ENCODE data around the gene EEPD1.

EEPD1 gene

DNA sequence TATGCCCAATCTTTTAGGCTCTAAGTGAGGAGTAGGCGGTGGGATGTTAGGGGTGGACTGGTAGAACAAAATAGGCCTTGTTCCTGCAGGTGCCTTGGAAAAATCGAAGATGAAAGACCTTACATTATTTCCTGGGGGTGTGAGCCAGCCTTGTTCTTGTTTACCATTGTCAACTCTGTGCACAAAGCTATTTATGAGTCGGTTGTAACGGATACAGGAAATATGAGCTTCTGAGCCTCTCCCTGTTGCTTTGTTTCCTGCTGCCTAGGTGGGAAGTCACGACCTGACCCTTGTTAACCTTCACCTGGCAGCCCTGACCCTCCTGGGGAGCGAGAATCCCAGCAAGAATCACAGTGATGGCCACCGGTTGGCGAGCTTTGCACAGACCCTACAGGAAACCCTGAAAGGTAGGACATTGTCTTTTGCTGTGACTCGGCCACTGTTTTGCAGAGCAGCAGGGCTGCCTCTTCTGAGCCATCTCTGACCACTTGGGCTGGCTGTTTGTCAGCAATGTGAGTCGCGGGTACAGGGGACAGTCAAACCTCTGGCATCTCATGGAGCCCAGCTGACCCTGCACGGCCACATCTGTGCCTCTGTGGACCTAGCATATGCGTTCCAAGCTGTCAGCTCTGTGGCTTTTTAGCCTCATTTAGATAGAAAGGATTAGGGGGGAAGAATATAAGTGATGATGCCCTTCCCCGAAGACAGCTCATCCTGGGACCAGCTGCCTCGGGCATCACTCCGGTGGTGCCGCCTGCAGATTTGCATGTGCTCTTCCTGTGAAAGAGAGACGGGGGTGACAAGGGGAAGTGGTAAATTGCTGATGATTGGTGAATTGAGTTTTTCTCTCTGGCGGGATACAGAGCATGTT is 134.6 kb downstream of the EEPD1 start:
- no peak overlapping the region for H3K9ac ChIP-seq (ENCODE audit: low read length)
- no peaks in the 10 kb centered on the region for H3K9me3 ChIP-seq (ENCODE audit: insufficient read depth, low read depth, low read length)
- H3K27ac ChIP-seq (ENCODE audit: low read depth, low read length), result no peak overlapping the region
- no peak overlapping the region for H2BK120ac ChIP-seq (ENCODE audit: insufficient read depth, low read length, poor library complexity)
- no CpG with 5 or more reads among the region's 19 CpGs for WGBS (ENCODE audit: extremely low coverage, insufficient coverage, insufficient read length)
- no peaks in the 10 kb centered on the region for H3K79me1 ChIP-seq (ENCODE audit: low read length)
- H4K8ac ChIP-seq (ENCODE audit: low read depth, low read length), result no peak overlapping the region
- no peaks in the 10 kb centered on the region for H3K36me3 ChIP-seq (ENCODE audit: control insufficient read depth in 1 of 2, insufficient read depth in 2 of 2, low read length in 2 of 2)
- no peak overlapping the region for H2AFZ ChIP-seq (ENCODE audit: insufficient read depth, low read length, poor library complexity)
- H3K27me3 ChIP-seq (ENCODE audit: insufficient read depth, low read length), result no peaks in the 10 kb centered on the region
- no peak overlapping the region for H3K23ac ChIP-seq (ENCODE audit: low read length)
- H4K12ac ChIP-seq (ENCODE audit: low read depth, low read length), result no peak overlapping the region
- no peak overlapping the region for H4K91ac ChIP-seq (ENCODE audit: low read depth, low read length)
- H3K4me2 ChIP-seq (ENCODE audit: low read length), result no peak overlapping the region
- no peak overlapping the region for H3K4ac ChIP-seq (ENCODE audit: low read depth, low read length)
- H3K14ac ChIP-seq (ENCODE audit: low read length), result no peak overlapping the region
- H2BK5ac ChIP-seq (ENCODE audit: low read depth, low read length, poor library complexity), result no peak overlapping the region
- H2AK5ac ChIP-seq (ENCODE audit: low read length), result no peak overlapping the region
- H3K4me3 ChIP-seq (ENCODE audit: low read depth, low read length), result no peak overlapping the region
- H3K4me1 ChIP-seq (ENCODE audit: control insufficient read depth in 1 of 2, insufficient read depth in 2 of 2, low read length in 2 of 2), result peaks cover 10 to 24% of the 10 kb centered on the region in 2 experiments
- H3K79me2 ChIP-seq (ENCODE audit: control insufficient read depth, insufficient read depth, low read length, poor library complexity), result no peaks in the 10 kb centered on the region
- H3K18ac ChIP-seq (ENCODE audit: low read length), result no peak overlapping the region
- no peak for DNase-seq
- no peak overlapping the region for H2BK12ac ChIP-seq (ENCODE audit: low read length)

GRCh38 chr7:36288501-36288900 is 135.4 kb downstream of the EEPD1 start:
- Histone ChIP-seq H4K12ac (ENCODE audit: low read depth, low read length) (no peak overlapping the region), H3K36me3 (ENCODE audit: control insufficient read depth in 1 of 2, insufficient read depth in 2 of 2, low read length in 2 of 2) (no peaks in the 10 kb centered on the region), H3K27ac (ENCODE audit: low read depth, low read length) (no peak overlapping the region), H3K4me3 (ENCODE audit: low read depth, low read length) (no peak overlapping the region), H4K8ac (ENCODE audit: low read depth, low read length) (no peak overlapping the region), H3K79me2 (ENCODE audit: control insufficient read depth, insufficient read depth, low read length, poor library complexity) (no peaks in the 10 kb centered on the region), H3K9ac (ENCODE audit: low read length) (no peak overlapping the region), H3K27me3 (ENCODE audit: insufficient read depth, low read length) (no peaks in the 10 kb centered on the region), H2BK120ac (ENCODE audit: insufficient read depth, low read length, poor library complexity) (no peak overlapping the region), H2BK12ac (ENCODE audit: low read length) (no peak overlapping the region), H3K23ac (ENCODE audit: low read length) (no peak overlapping the region), H3K18ac (ENCODE audit: low read length) (no peak overlapping the region), H3K4ac (ENCODE audit: low read depth, low read length) (no peak overlapping the region), H3K4me1 (ENCODE audit: control insufficient read depth in 1 of 2, insufficient read depth in 2 of 2, low read length in 2 of 2) (peaks cover 5 to 16% of the 10 kb centered on the region in 2 experiments), H3K79me1 (ENCODE audit: low read length) (no peaks in the 10 kb centered on the region), H4K91ac (ENCODE audit: low read depth, low read length) (no peak overlapping the region), H2AK5ac (ENCODE audit: low read length) (no peak overlapping the region), H2BK5ac (ENCODE audit: low read depth, low read length, poor library complexity) (no peak overlapping the region), H2AFZ (ENCODE audit: insufficient read depth, low read length, poor library complexity) (no peak overlapping the region), H3K9me3 (ENCODE audit: insufficient read depth, low read depth, low read length) (no peaks in the 10 kb centered on the region), H3K4me2 (ENCODE audit: low read length) (no peak overlapping the region), H3K14ac (ENCODE audit: low read length) (no peak overlapping the region)
- no peak for DNase-seq
- WGBS (ENCODE audit: extremely low coverage, insufficient coverage, insufficient read length), result no CpG with 5 or more reads among the region's 5 CpGs

- H3K27me3 ChIP-seq (ENCODE audit: insufficient read depth, low read length), result no peaks in the 10 kb centered on the region
- H3K4me2 ChIP-seq (ENCODE audit: low read length), result no peak overlapping the region
- no peak overlapping the region for H4K91ac ChIP-seq (ENCODE audit: low read depth, low read length)
- H2BK120ac ChIP-seq (ENCODE audit: insufficient read depth, low read length, poor library complexity), result no peak overlapping the region
- no peak overlapping the region for H3K9ac ChIP-seq (ENCODE audit: low read length)
- no peak overlapping the region for H4K12ac ChIP-seq (ENCODE audit: low read depth, low read length)
- H2AK5ac ChIP-seq (ENCODE audit: low read length), result no peak overlapping the region
- H3K4me1 ChIP-seq (ENCODE audit: control insufficient read depth in 1 of 2, insufficient read depth in 2 of 2, low read length in 2 of 2), result peaks cover 5 to 15% of the 10 kb centered on the region in 2 experiments
- H3K79me1 ChIP-seq (ENCODE audit: low read length), result no peaks in the 10 kb centered on the region
- no peak overlapping the region for H3K4ac ChIP-seq (ENCODE audit: low read depth, low read length)
- H3K18ac ChIP-seq (ENCODE audit: low read length), result no peak overlapping the region
- no peak overlapping the region for H3K4me3 ChIP-seq (ENCODE audit: low read depth, low read length)
- no peaks in the 10 kb centered on the region for H3K36me3 ChIP-seq (ENCODE audit: control insufficient read depth in 1 of 2, insufficient read depth in 2 of 2, low read length in 2 of 2)
- H3K9me3 ChIP-seq (ENCODE audit: insufficient read depth, low read depth, low read length), result no peaks in the 10 kb centered on the region
- H3K27ac ChIP-seq (ENCODE audit: low read depth, low read length), result no peak overlapping the region
- H3K79me2 ChIP-seq (ENCODE audit: control insufficient read depth, insufficient read depth, low read length, poor library complexity), result no peaks in the 10 kb centered on the region
- H2BK12ac ChIP-seq (ENCODE audit: low read length), result no peak overlapping the region
- H4K8ac ChIP-seq (ENCODE audit: low read depth, low read length), result no peak overlapping the region
- H2AFZ ChIP-seq (ENCODE audit: insufficient read depth, low read length, poor library complexity), result no peak overlapping the region
- no peak overlapping the region for H3K23ac ChIP-seq (ENCODE audit: low read length)
- H3K14ac ChIP-seq (ENCODE audit: low read length), result no peak overlapping the region
- WGBS (ENCODE audit: extremely low coverage, insufficient coverage, insufficient read length), result no CpG with 5 or more reads among the region's 7 CpGs
- H2BK5ac ChIP-seq (ENCODE audit: low read depth, low read length, poor library complexity), result no peak overlapping the region
- no peak for DNase-seq
Observed at GRCh38 chr7:36289833-36290661, 137.0 kb downstream of the EEPD1 start.

- Histone ChIP-seq H2AFZ (ENCODE audit: insufficient read depth, low read length, poor library complexity) (no peak overlapping the region), H4K12ac (ENCODE audit: low read depth, low read length) (no peak overlapping the region), H3K36me3 (ENCODE audit: control insufficient read depth in 1 of 2, insufficient read depth in 2 of 2, low read length in 2 of 2) (no peaks in the 10 kb centered on the region), H2BK5ac (ENCODE audit: low read depth, low read length, poor library complexity) (no peak overlapping the region), H3K27ac (ENCODE audit: low read depth, low read length) (no peak overlapping the region), H2BK120ac (ENCODE audit: insufficient read depth, low read length, poor library complexity) (no peak overlapping the region), H3K9ac (ENCODE audit: low read length) (no peak overlapping the region), H3K14ac (ENCODE audit: low read length) (no peak overlapping the region), H2AK5ac (ENCODE audit: low read length) (no peak overlapping the region), H4K91ac (ENCODE audit: low read depth, low read length) (no peak overlapping the region), H3K4me2 (ENCODE audit: low read length) (no peak overlapping the region), H3K79me2 (ENCODE audit: control insufficient read depth, insufficient read depth, low read length, poor library complexity) (no peaks in the 10 kb centered on the region), H3K4me3 (ENCODE audit: low read depth, low read length) (no peak overlapping the region), H3K79me1 (ENCODE audit: low read length) (no peaks in the 10 kb centered on the region), H3K4me1 (ENCODE audit: control insufficient read depth in 1 of 2, insufficient read depth in 2 of 2, low read length in 2 of 2) (peaks cover 5 to 15% of the 10 kb centered on the region in 2 experiments), H3K23ac (ENCODE audit: low read length) (no peak overlapping the region), H3K4ac (ENCODE audit: low read depth, low read length) (no peak overlapping the region), H3K27me3 (ENCODE audit: insufficient read depth, low read length) (no peaks in the 10 kb centered on the region), H2BK12ac (ENCODE audit: low read length) (peak overlapping the region; percentile 13), H4K8ac (ENCODE audit: low read depth, low read length) (no peak overlapping the region), H3K9me3 (ENCODE audit: insufficient read depth, low read depth, low read length) (no peaks in the 10 kb centered on the region), H3K18ac (ENCODE audit: low read length) (no peak overlapping the region)
- WGBS (ENCODE audit: extremely low coverage, insufficient coverage, insufficient read length), result no CpG with 5 or more reads among the region's 18 CpGs
- peak; percentile 72 to 88 for DNase-seq
Observed at GRCh38 chr7:36291387-36292316, 138.6 kb downstream of the EEPD1 start.

All from trophoblast cell (in vitro differentiated cells and primary cell).